ENCODE results near the gene PPA2. TPM values are rescaled to one million over a fixed set of nuclear protein-coding genes. Genes with fewer than 3 reads are reported as not detected.

PPA2 gene
- total RNA-seq, 1 experiment from 2014 or later = 76.4 TPM

DNA sequence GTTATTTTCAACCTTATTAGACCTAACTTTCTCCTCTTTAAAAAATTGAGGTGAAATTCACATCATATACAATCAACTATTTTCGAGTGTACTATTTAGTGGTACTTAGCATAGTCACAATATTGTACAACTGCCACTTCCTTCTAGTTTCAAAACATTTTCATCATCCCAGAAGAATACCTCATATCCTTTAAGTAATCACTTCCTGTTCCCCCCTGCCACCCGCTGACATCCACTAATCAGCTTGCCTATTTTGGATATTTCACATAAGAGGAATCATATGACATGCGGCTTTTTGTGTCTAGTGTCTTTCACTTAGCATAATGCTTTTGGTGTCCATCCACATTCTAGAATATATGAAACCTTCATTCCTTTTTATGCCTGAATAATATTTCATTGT lies 10.0 kb upstream of the PPA2 start:
- Histone ChIP-seq H3K14ac (ENCODE audit: insufficient read depth, low read length) (no peak overlapping the region), H2AK5ac (ENCODE audit: insufficient read length, low read length) (no peak overlapping the region), H3K79me2 (ENCODE audit: insufficient read depth, low read length) (no peaks in the 10 kb centered on the region), H2AFZ (ENCODE audit: low read length) (no peak overlapping the region), H3K4me1 (ENCODE audit: insufficient read depth, low read length) (no peaks in the 10 kb centered on the region), H3K23me2 (ENCODE audit: insufficient read length, low read depth, low read length, poor library complexity, severe bottlenecking) (no peaks in the 10 kb centered on the region), H3K18ac (ENCODE audit: insufficient read length, low read depth, low read length) (no peak overlapping the region), H2BK20ac (ENCODE audit: low read depth, low read length, poor library complexity, severe bottlenecking) (no peak overlapping the region), H4K91ac (ENCODE audit: insufficient read length, low read depth, low read length) (no peak overlapping the region), H2BK15ac (ENCODE audit: low read depth, low read length) (no peak overlapping the region), H3K4ac (ENCODE audit: low read depth, low read length) (no peak overlapping the region), H4K20me1 (ENCODE audit: control insufficient read depth, insufficient read depth, insufficient read length) (no peaks in the 10 kb centered on the region), H3K27me3 (ENCODE audit: insufficient read depth, low read length) (no peaks in the 10 kb centered on the region), H2BK12ac (ENCODE audit: insufficient read length, low read depth, low read length) (no peak overlapping the region), H3K79me1 (ENCODE audit: insufficient read depth, low read depth, low read length, poor library complexity, severe bottlenecking) (no peaks in the 10 kb centered on the region), H3T11ph (ENCODE audit: low read length) (no peak overlapping the region), H2BK120ac (ENCODE audit: low read depth, low read length, poor library complexity, severe bottlenecking) (no peak overlapping the region), H3K9me3 (ENCODE audit: control insufficient read depth, low read depth, low read length) (no peaks in the 10 kb centered on the region), H3K27ac (ENCODE audit: insufficient read length, low read depth, low read length) (no peak overlapping the region), H3K23ac (ENCODE audit: insufficient read length, low read depth, low read length) (no peak overlapping the region), H3K56ac (ENCODE audit: insufficient read length, low read depth, low read length) (no peak overlapping the region), H2BK5ac (ENCODE audit: insufficient read length, low read length) (no peak overlapping the region), H4K5ac (ENCODE audit: insufficient read length, low read depth, low read length) (no peak overlapping the region), H3K4me2 (ENCODE audit: insufficient read depth, insufficient read length, low read length) (no peak overlapping the region), H4K8ac (replicated peaks; ENCODE audit: insufficient read length, low read depth, low read length) (no peak overlapping the region), H3K9ac (ENCODE audit: extremely low read depth, insufficient read length, low read length) (no peak overlapping the region)
- Mint-ChIP-seq H3K36me3 (ENCODE audit: insufficient read depth in 1 of 3, low read depth in 3 of 3) (no peaks in the 10 kb centered on the region; a peak in 1 of 7 replicates), H3K27me3 (ENCODE audit: low read depth) (peaks cover 26% of the 10 kb centered on the region), H3K4me1 (no peaks in the 10 kb centered on the region), H3K9me3 (peaks cover 7 to 9% of the 10 kb centered on the region in 2 experiments), H3K27ac (no peak overlapping the region), H3K4me3 (no peak overlapping the region)
- TF ChIP-seq, protein P1, sequence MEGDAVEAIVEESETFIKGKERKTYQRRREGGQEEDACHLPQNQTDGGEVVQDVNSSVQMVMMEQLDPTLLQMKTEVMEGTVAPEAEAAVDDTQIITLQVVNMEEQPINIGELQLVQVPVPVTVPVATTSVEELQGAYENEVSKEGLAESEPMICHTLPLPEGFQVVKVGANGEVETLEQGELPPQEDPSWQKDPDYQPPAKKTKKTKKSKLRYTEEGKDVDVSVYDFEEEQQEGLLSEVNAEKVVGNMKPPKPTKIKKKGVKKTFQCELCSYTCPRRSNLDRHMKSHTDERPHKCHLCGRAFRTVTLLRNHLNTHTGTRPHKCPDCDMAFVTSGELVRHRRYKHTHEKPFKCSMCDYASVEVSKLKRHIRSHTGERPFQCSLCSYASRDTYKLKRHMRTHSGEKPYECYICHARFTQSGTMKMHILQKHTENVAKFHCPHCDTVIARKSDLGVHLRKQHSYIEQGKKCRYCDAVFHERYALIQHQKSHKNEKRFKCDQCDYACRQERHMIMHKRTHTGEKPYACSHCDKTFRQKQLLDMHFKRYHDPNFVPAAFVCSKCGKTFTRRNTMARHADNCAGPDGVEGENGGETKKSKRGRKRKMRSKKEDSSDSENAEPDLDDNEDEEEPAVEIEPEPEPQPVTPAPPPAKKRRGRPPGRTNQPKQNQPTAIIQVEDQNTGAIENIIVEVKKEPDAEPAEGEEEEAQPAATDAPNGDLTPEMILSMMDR (conservative IDR thresholded peaks at IDR 0.05) = no peak
- DNase-seq = no peak
- WGBS (ENCODE audit: extremely low coverage, insufficient read length, low lambda C conversion rate) = no CpG with 5 or more reads among the region's 3 CpGs

Measured in H9 (cell line).